HepG2 (cell line): ENCODE measurements around the gene RAPH1. TPM values are rescaled to one million over a fixed set of nuclear protein-coding genes. Genes with fewer than 3 reads are reported as not detected.

ENCODE experiments used
- CHD2 ChIP-seq: IDR thresholded peaks from 2 replicates; pipeline ENCODE4 v1.6.1; 2011; ENCODE audit warnings: low read depth, low read length, improper control_type of control experiment
- DR1 ChIP-seq: sonication (generic); formaldehyde crosslinking; IDR thresholded peaks from 2 replicates; pipeline ENCODE4 v1.8.0; 2021; ENCODE audit warnings: mild to moderate bottlenecking, missing genetic modification reagents, inconsistent platforms
- HDAC2 ChIP-seq: sonication (generic); formaldehyde crosslinking; IDR thresholded peaks from 2 replicates; pipeline ENCODE4 v1.4.0; 2020; ENCODE audit warnings: missing genetic modification reagents
- HNRNPUL1 ChIP-seq: fragments of 200-400 bp; formaldehyde crosslinking; IDR thresholded peaks from 2 replicates; pipeline ENCODE4 v1.6.1; 2017; ENCODE audit warnings: low read depth, mild to moderate bottlenecking, low read length, moderate library complexity
- IRF1 ChIP-seq: sonication (generic); formaldehyde crosslinking; IDR thresholded peaks from 2 replicates; pipeline ENCODE4 v1.4.0; 2020; ENCODE audit warnings: low read depth, mild to moderate bottlenecking, missing genetic modification reagents
- NFKBIZ ChIP-seq: IDR thresholded peaks from 2 replicates; pipeline ENCODE4 v1.6.1; 2018; ENCODE audit warnings: missing genetic modification reagents, missing compliant biosample characterization
- NFYB ChIP-seq: sonication (generic); formaldehyde crosslinking; IDR thresholded peaks from 2 replicates; pipeline ENCODE4 v1.4.0; 2020; ENCODE audit warnings: missing genetic modification reagents
- PHF8 ChIP-seq: sonication (generic); formaldehyde crosslinking; IDR thresholded peaks from 2 replicates; pipeline ENCODE4 v1.5.0; 2020; ENCODE audit warnings: missing genetic modification reagents
- RBAK ChIP-seq: sonication (generic); formaldehyde crosslinking; IDR thresholded peaks from 2 replicates; pipeline ENCODE4 v1.5.1; 2020; ENCODE audit warnings: mild to moderate bottlenecking, missing genetic modification reagents
- REST ChIP-seq, 2 experiments: IDR thresholded peaks; 2 replicates each; pipeline ENCODE4 v1.6.1; 2011 to 2012; ENCODE audit warnings: low read length in 2 of 2, borderline replicate concordance in 1 of 2, low read depth in 1 of 2, mild to moderate bottlenecking in 1 of 2, moderate library complexity in 1 of 2
- SYNCRIP ChIP-seq: fragments of 200-400 bp; formaldehyde crosslinking; IDR thresholded peaks from 2 replicates; pipeline ENCODE4 v1.6.1; 2018; ENCODE audit warnings: mild to moderate bottlenecking, low read depth, low read length; ENCODE audit not compliant: insufficient read depth
- TEF ChIP-seq: sonication (generic); formaldehyde crosslinking; IDR thresholded peaks from 2 replicates; pipeline ENCODE4 v1.5.0; 2020; ENCODE audit warnings: missing genetic modification reagents
- TSC22D2 ChIP-seq: sonication (generic); formaldehyde crosslinking; IDR thresholded peaks from 2 replicates; pipeline ENCODE4 v1.5.1; 2020; ENCODE audit warnings: missing genetic modification reagents, mild to moderate bottlenecking, borderline replicate concordance
- ZFY ChIP-seq: sonication (generic); formaldehyde crosslinking; IDR thresholded peaks from 2 replicates; pipeline ENCODE4 v1.4.0; 2020; ENCODE audit warnings: missing genetic modification reagents
- ZNF275 ChIP-seq: sonication (generic); formaldehyde crosslinking; IDR thresholded peaks from 2 replicates; pipeline ENCODE4 v1.8.0; 2022; ENCODE audit warnings: missing genetic modification reagents, mild to moderate bottlenecking, inconsistent platforms, borderline replicate concordance
- ZNF552 ChIP-seq: sonication (generic); formaldehyde crosslinking; IDR thresholded peaks from 2 replicates; pipeline ENCODE4 v1.9.0; 2022; ENCODE audit warnings: missing genetic modification reagents, mild to moderate bottlenecking, borderline replicate concordance
- ZNF841 ChIP-seq: sonication (generic); formaldehyde crosslinking; IDR thresholded peaks from 2 replicates; pipeline ENCODE4 v1.8.1; 2023; ENCODE audit warnings: missing genetic modification reagents, borderline replicate concordance
- ZNF883 ChIP-seq: sonication (generic); formaldehyde crosslinking; IDR thresholded peaks from 2 replicates; pipeline ENCODE4 v1.5.1; 2020; ENCODE audit warnings: mild to moderate bottlenecking, missing genetic modification reagents; ENCODE audit errors: not compliant biosample characterization
- ZSCAN29 ChIP-seq: sonication (generic); formaldehyde crosslinking; conservative IDR thresholded peaks from 2 replicates; pipeline ENCODE4 v1.4.0; 2020; ENCODE audit warnings: mild to moderate bottlenecking, missing genetic modification reagents
- ZXDC ChIP-seq: sonication (generic); formaldehyde crosslinking; IDR thresholded peaks from 2 replicates; pipeline ENCODE4 v1.5.0; 2020; ENCODE audit warnings: mild to moderate bottlenecking, missing genetic modification reagents
- polyA plus RNA-seq, 8 experiments: library from polyadenylated mRNA; depleted of rRNA in 3 of 8; stranded (reverse) in 7 of 8; unstranded in 1 of 8; fragments of >200 nt; fragmentation: Illumina TruSeq in 4 of 8; extraction: Trizol in 4 of 8; gene quantifications; 2 replicates each; pipeline versions ENCODE4 v1.2.1 to v1.2.3, GENCODE V29; 2011 to 2016; ENCODE audit warnings: low read depth in 4 of 8, missing spikeins in 1 of 8, mixed read lengths in 1 of 8; ENCODE audit not compliant: insufficient read depth in 1 of 8
- total RNA-seq, 5 experiments: library from RNA; depleted of rRNA; stranded (reverse); fragments of >200 nt; fragmentation: Illumina TruSeq; extraction: Trizol; gene quantifications; 2 replicates each; pipeline ENCODE4 v1.2.3, GENCODE V29; 2016; ENCODE audit warnings: low read depth in 1 of 5

RAPH1 gene
- total and polyA plus RNA-seq, 2 of the 13 experiments (the other 11 are each of a cell fraction or from before 2014, with no cell fraction given): 5.3 to 6.7 TPM

- no peak for TF ChIP-seq TEF
- peak; percentile 85 for TF ChIP-seq PHF8
- no peak for TF ChIP-seq TSC22D2 (CRISPR knock-in tag)
- 0 out of 2 replicates have a peak, but pooled peaks have one; percentile 57 for TF ChIP-seq DR1
- no peak for TF ChIP-seq RBAK (CRISPR knock-in tag)
- no peak for TF ChIP-seq ZNF552 (CRISPR knock-in tag)
- TF ChIP-seq ZNF275 (CRISPR knock-in tag): peak; percentile 84; the same call in 1 of the 2 replicates
- no peak for TF ChIP-seq HNRNPUL1
- TF ChIP-seq REST (IDR thresholded peaks at IDR 0.05; ENCODE audit: borderline replicate concordance in 1 of 2, low read depth in 1 of 2, low read length in 2 of 2): no peak; a peak in 1 of 4 replicates
- TF ChIP-seq ZXDC (CRISPR knock-in tag): 0 out of 2 replicates have a peak, but pooled peaks have one; percentile 33
- no peak; the same call in 1 of the 2 replicates for TF ChIP-seq ZSCAN29 (CRISPR knock-in tag)
- no peak for TF ChIP-seq ZNF841 (CRISPR knock-in tag)
- peak; percentile 50; the same call in 1 of the 2 replicates for TF ChIP-seq HDAC2
- no peak for TF ChIP-seq NFYB (CRISPR knock-in tag)
- peak; percentile 71 for TF ChIP-seq ZNF883
- no peak for TF ChIP-seq CHD2
- TF ChIP-seq ZFY (CRISPR knock-in tag): peak; percentile 76
- no peak for TF ChIP-seq IRF1 (CRISPR knock-in tag)
- TF ChIP-seq SYNCRIP: no peak
- no peak for TF ChIP-seq NFKBIZ (CRISPR knock-in tag)
Measured at GRCh38 chr2:203535078-203535783, at the start of gene RAPH1 (continued).
